ENCODE data around the gene TMEM178B.
"Not testable (repeated sequence)": the region's sequence is repeated elsewhere in the genome, so short reads cannot be mapped to it uniquely, and the experiment has no call there.

The TMEM178B gene

DNA sequence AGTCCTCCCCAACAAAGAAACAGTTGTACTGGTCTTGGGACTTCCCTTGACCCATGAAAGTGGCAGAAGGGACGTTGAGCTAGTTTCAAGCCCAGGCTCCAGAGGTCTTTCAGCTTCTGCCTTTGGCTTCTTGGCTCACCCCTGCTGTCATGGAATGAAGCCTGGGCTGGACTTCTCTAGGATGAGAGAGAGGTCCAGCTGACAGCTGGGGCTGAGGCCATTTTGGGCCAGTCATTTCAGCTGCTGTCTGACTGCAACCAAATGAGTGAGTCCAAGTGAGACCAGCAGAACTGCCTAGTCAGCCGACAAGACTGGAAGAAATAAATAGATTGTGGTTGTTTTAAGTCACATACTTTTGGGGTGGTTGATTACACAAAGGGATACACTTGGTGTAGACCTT lies 76.6 kb downstream of the TMEM178B start:
- H3K4me1 Mint-ChIP-seq: no peaks in the 10 kb centered on the region
- DNase-seq (no peak), ATAC-seq (no peak)
- H3K27me3 Mint-ChIP-seq: no peaks in the 10 kb centered on the region
- no peak overlapping the region for H3K4me3 Mint-ChIP-seq
- no peak overlapping the region for H3K27ac Mint-ChIP-seq
- H3K9me3 Mint-ChIP-seq: no peaks in the 10 kb centered on the region

- H3K27me3 Mint-ChIP-seq: no peaks in the 10 kb centered on the region
These were observed 77.9 kb downstream of the TMEM178B start for GRCh38 chr7:141151746-141152145.

GRCh38 chr7:141153231-141153630 lies 79.4 kb downstream of the TMEM178B start:
- Mint-ChIP-seq H3K27me3 (peaks cover 10% of the 10 kb centered on the region), H3K4me3 (no peak overlapping the region), H3K27ac (no peak overlapping the region), H3K9me3 (no peaks in the 10 kb centered on the region), H3K4me1 (no peaks in the 10 kb centered on the region)
- ATAC-seq (no peak), DNase-seq (no peak)

More at GRCh38 chr7:141151746-141152145, 77.9 kb downstream of the TMEM178B start:
- H3K4me1 Mint-ChIP-seq: no peaks in the 10 kb centered on the region
- no peaks in the 10 kb centered on the region for H3K9me3 Mint-ChIP-seq
- DNase-seq (no peak), ATAC-seq (peak; percentile 39)
- H3K27ac Mint-ChIP-seq: no peak overlapping the region
- H3K4me3 Mint-ChIP-seq: no peak overlapping the region

DNA sequence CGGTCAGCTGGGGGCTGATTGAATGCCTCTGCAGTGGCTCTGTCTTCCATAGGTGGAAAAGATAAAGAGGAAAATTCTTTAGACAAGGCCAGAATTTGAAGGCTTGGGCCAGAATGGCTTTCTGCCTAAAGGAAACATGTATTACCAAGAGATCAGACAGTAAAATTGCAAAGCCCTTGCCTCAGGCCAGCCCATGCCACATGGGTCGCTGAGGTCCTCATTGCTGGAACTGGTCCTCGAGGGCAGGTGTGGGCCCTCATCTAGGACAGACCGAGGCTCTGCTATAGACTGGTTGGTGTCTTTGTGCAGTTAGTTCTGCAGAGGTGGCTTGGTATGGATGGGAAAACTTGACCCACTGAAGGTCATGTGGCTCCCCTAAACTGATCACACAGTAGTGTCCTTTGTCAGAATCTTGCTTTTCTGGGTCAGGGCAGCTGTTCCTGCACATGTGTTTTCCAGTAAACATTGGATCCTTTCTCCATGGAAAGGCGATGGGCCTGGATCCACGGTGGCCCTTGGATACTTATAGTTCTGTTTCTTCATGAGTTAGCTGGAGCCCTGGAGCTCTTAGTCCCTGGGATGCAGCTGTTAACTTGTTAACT lies 80.4 kb downstream of the TMEM178B start:
- H3K9me3 Mint-ChIP-seq: no peaks in the 10 kb centered on the region
- DNase-seq: no peak
- no peak overlapping the region for H3K4me3 Mint-ChIP-seq
- no peak for ATAC-seq
- H3K4me1 Mint-ChIP-seq: no peaks in the 10 kb centered on the region
- H3K27ac Mint-ChIP-seq: no peak overlapping the region
- peaks cover 10% of the 10 kb centered on the region for H3K27me3 Mint-ChIP-seq

GRCh38 chr7:141156407-141156806 lies 82.5 kb downstream of the TMEM178B start:
- Mint-ChIP-seq H3K27me3 (peaks cover 18% of the 10 kb centered on the region), H3K4me1 (no peaks in the 10 kb centered on the region), H3K4me3 (no peak overlapping the region)

GRCh38 chr7:141157138-141157765 lies 83.4 kb downstream of the TMEM178B start:
- ATAC-seq: no peak
- H3K27ac Mint-ChIP-seq: no peak overlapping the region
- DNase-seq: no peak
- peaks cover 21% of the 10 kb centered on the region for H3K27me3 Mint-ChIP-seq
- H3K4me1 Mint-ChIP-seq: no peaks in the 10 kb centered on the region
- H3K9me3 Mint-ChIP-seq: no peaks in the 10 kb centered on the region
- H3K4me3 Mint-ChIP-seq: no peak overlapping the region

More at GRCh38 chr7:141156407-141156806, 82.5 kb downstream of the TMEM178B start:
- Mint-ChIP-seq H3K27ac (no peak overlapping the region), H3K9me3 (no peaks in the 10 kb centered on the region)
- DNase-seq (no peak), ATAC-seq (no peak)

DNA sequence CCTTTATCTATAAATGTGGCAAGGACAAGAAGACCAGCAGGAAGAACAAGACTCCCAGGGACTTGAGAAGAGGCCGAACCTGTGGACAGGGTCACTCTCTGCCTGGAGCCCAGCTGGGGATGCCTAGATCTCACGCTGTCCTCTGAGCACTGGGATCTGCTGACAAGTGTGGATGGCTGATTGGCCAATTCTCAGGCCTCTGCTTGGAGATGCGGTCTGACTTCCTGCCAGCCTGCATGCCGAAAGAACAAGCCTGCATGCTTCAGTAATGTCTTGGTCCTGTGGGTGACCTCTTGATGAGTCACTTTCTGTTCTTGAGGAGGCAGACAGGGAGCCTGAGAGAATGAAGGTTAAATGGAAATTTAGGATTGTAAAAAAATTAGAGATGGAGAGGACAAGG lies 84.7 kb downstream of the TMEM178B start:
- DNase-seq (no peak), ATAC-seq (no peak)
- Mint-ChIP-seq H3K27ac (peak overlapping the region in 1 of 2 donors; percentile 2), H3K9me3 (no peaks in the 10 kb centered on the region), H3K4me3 (no peak overlapping the region), H3K27me3 (peaks cover 21% of the 10 kb centered on the region), H3K4me1 (no peaks in the 10 kb centered on the region)

DNA sequence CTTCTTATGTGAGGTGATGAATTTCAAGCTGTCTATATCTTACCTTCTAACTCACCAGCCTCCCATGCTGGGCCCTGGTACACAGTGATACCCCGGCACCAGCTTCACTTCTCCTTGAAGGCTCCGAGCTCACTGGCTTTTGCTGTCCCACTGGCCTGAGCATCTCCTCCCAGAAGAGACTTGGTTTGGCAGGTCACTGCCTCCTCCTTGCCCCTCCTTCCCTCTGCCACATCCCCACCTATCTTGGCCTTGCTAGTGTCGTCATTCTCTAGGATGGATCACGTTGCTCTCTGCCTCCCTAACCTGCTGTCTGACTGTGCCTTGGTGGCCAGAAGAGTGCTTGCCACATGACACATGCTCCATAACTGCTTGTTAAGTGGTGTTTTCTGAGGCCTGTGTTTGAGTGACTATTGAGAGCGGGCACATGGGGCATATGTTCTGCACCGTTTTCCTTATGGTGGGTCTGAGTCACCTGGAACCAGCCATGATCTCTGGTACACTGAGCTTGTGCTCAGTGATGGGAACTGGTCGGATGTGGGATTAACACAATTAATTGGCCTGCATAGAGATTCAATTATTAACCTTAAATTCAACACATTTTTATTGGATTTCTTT lies 86.5 kb downstream of the TMEM178B start:
- H3K4me3 Mint-ChIP-seq: no peak overlapping the region
- DNase-seq (no peak), ATAC-seq (no peak)
- peaks cover 21% of the 10 kb centered on the region for H3K27me3 Mint-ChIP-seq
- no peaks in the 10 kb centered on the region for H3K9me3 Mint-ChIP-seq
- no peaks in the 10 kb centered on the region for H3K4me1 Mint-ChIP-seq
- no peak overlapping the region for H3K27ac Mint-ChIP-seq

- peak overlapping the region in 1 of 2 donors; percentile 28 for H3K27ac Mint-ChIP-seq
- H3K4me1 Mint-ChIP-seq: no peaks in the 10 kb centered on the region
- DNase-seq (no peak), ATAC-seq (no peak)
- H3K27me3 Mint-ChIP-seq: peaks cover 22% of the 10 kb centered on the region
- no peak overlapping the region for H3K4me3 Mint-ChIP-seq
- H3K9me3 Mint-ChIP-seq: no peaks in the 10 kb centered on the region
These were observed 88.0 kb downstream of the TMEM178B start for GRCh38 chr7:141161550-141162535.

GRCh38 chr7:141165521-141165920 lies 91.7 kb downstream of the TMEM178B start:
- ATAC-seq (no peak), DNase-seq (no peak)
- peaks cover 28% of the 10 kb centered on the region for H3K27me3 Mint-ChIP-seq
- no peak overlapping the region for H3K4me3 Mint-ChIP-seq
- no peaks in the 10 kb centered on the region for H3K9me3 Mint-ChIP-seq
- no peaks in the 10 kb centered on the region for H3K4me1 Mint-ChIP-seq
- no peak overlapping the region for H3K27ac Mint-ChIP-seq

DNA sequence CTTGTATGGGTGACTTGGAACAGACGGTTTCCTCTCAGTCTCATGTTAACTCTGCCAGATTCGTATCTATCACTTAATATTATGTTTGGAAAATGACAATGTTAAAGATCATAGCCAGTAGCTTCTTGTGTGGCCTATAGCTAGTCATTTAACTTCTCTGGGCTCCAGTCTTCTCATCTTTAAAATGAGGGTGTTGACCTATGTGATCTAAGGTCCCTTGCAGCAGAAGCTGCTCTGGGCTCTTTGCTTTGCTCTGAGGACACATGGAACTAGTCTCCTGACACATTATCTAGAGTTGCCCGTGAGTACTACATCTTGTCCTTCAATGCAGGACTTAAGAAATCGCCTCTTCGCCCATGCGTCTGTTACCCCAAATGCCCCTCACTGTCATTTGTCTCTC lies 93.1 kb downstream of the TMEM178B start:
- H3K27ac Mint-ChIP-seq: no peak overlapping the region
- H3K27me3 Mint-ChIP-seq: peaks cover 16% of the 10 kb centered on the region
- no peaks in the 10 kb centered on the region for H3K4me1 Mint-ChIP-seq
- H3K4me3 Mint-ChIP-seq: no peak overlapping the region
- DNase-seq (no peak), ATAC-seq (no peak)
- H3K9me3 Mint-ChIP-seq: no peaks in the 10 kb centered on the region

DNA sequence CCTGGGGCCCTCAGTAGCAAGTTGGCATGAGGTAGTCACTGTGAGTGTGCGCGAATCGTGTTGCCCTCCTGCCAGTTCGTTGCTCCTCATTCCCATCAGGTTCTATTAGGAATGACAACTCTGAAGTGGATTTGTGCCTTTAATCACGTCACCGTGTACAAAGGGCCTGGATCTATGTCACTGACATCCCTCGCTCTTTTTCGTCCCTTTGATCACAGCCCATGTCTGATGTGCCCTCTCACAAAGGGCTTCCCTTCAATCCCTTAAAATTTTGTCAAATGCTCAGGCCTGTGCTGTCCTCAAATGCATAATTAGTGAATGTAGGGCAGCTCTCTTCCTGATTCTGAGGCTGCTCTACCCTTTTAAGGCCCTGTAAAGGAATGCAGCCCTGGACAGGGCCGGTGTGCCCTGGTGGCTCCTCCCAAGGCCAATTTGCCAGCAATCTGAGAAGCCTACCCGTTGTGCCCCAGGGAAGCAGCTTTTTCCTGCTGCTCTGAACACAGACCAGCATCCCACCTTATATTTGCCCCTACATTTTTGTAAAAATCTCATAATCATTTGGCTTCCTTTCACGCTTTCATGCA lies 93.6 kb downstream of the TMEM178B start:
- DNase-seq (no peak), ATAC-seq (peak; percentile 26)
- no peaks in the 10 kb centered on the region for H3K9me3 Mint-ChIP-seq
- H3K27ac Mint-ChIP-seq: no peak overlapping the region
- H3K27me3 Mint-ChIP-seq: peaks cover 16% of the 10 kb centered on the region
- no peaks in the 10 kb centered on the region for H3K4me1 Mint-ChIP-seq
- H3K4me3 Mint-ChIP-seq: no peak overlapping the region

DNA sequence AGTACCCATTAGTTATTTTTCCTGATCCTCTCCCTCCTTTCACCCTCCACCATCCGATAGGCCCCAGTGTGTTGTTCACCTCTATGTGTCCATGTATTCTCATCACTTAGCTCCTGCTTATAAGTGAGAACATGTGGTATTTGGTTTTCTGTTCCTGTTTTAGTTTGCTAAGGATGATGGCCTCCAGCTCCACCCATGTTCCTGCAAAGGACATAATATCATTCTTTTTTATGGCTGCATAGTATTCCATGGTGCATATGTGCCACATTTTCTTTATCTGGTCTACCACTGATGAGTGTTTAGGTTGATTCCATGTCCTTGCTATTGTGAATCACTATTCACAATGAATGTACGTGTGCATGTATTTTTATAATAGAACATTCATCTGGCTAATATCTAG lies 95.3 kb downstream of the TMEM178B start:
- peaks cover 16% of the 10 kb centered on the region for H3K27me3 Mint-ChIP-seq
- H3K4me3 Mint-ChIP-seq, H3K4me1 Mint-ChIP-seq, DNase-seq, ATAC-seq, H3K9me3 Mint-ChIP-seq, H3K27ac Mint-ChIP-seq: not testable (repeated sequence)

DNA sequence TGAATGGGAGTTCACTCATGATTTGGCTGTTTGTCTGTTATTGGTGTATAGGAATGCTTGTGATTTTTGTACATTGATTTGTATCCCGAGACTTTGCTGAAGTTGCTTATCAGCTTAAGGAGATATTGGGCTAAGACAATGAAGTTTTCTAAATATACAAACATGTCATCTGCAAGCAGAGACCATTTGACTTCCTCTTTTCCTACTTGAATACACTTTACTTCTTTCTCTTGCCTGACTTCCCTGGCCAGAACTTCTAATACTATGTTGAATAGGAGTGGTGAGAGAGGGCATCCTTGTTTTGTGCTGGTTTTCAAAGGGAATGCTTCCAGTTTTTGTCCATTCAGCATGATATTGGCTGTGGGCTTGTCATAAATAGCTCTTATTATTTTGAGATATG lies 101.9 kb downstream of the TMEM178B start:
- not testable (repeated sequence) for ATAC-seq, H3K27ac Mint-ChIP-seq, H3K9me3 Mint-ChIP-seq, H3K4me1 Mint-ChIP-seq, DNase-seq, H3K4me3 Mint-ChIP-seq
- H3K27me3 Mint-ChIP-seq: peaks cover 38% of the 10 kb centered on the region

- not testable (repeated sequence) for H3K4me3 Mint-ChIP-seq, H3K4me1 Mint-ChIP-seq, H3K27ac Mint-ChIP-seq, DNase-seq, ATAC-seq, H3K9me3 Mint-ChIP-seq
- peaks cover 42% of the 10 kb centered on the region for H3K27me3 Mint-ChIP-seq
These were observed 103.3 kb downstream of the TMEM178B start for GRCh38 chr7:141177120-141177519.
